Retina (tissue), 1 donor: Measurements from ENCODE around the gene TBX15.
"Not testable (repeated sequence)": the region's sequence is repeated elsewhere in the genome, so short reads cannot be mapped to it uniquely, and the experiment has no call there.

ENCODE experiments used
- DNase-seq: peaks from one replicate; pipeline ENCODE4 v3.0.0-alpha.2; 2016

TBX15 gene

DNA sequence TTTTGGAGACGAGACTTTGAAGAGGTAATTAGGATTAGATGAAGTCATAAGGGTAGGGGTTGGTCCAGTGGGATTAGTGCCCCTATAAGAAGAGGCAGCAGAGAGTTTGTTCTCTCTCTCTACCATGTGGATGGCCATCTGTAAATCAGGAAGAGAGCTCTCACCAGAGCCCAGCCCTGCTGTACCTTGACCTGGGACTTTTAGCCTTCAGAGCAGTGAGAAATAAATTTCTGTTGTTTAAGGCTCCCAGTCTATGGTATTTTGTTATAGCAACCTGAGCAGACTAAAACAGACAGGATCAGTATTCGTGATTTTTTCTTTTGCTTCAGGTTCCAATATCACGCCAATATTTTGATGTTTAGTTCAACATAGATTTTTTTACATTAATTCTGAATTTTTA lies 30.0 kb downstream of the TBX15 start:
- no peak for DNase-seq

DNA sequence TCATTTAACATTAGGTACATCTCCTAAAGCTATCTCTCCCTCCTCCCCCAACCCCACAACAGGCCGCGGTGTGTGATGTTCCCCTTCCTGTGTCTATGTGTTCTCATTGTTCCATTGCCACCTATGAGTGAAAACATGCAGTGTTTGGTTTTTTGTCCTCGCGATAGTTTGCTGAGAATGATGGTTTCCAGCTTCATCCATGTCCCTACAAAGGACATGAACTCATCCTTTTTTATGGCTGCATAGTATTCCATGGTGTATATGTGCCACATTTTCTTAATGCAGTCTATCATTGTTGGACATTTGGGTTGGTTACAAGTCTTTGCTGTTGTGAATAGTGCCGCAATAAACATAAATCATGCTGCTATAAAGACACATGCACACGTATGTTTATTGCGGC lies 30.6 kb downstream of the TBX15 start:
- not testable (repeated sequence) for DNase-seq

DNA sequence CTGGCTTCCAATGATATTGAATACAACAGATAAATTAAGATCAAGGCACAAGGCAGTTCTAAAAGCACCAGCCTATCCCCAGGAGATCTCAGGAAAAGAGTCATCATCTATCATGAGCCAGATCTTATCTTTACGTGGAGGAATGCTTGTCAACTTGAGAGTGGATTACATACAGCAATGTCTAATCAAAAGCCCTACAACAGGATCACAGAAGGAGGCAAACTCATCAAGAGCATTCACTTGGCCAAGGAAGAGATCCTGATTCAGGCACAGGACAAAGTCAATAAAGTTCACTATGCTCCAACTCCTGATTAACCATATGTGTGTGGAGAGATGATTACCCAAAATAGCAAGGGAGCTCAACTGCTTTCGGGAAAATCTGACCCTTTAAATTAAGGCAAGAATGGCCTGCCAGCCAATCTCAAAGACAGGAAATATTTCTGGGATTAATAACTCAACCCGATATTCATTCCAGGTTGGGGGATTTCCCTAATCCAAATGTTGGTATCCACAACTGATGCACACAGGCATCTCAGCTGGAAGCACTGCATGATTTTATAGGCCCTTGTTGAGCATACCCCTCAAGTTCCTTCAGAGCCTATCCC lies 33.7 kb downstream of the TBX15 start:
- no peak for DNase-seq

DNA sequence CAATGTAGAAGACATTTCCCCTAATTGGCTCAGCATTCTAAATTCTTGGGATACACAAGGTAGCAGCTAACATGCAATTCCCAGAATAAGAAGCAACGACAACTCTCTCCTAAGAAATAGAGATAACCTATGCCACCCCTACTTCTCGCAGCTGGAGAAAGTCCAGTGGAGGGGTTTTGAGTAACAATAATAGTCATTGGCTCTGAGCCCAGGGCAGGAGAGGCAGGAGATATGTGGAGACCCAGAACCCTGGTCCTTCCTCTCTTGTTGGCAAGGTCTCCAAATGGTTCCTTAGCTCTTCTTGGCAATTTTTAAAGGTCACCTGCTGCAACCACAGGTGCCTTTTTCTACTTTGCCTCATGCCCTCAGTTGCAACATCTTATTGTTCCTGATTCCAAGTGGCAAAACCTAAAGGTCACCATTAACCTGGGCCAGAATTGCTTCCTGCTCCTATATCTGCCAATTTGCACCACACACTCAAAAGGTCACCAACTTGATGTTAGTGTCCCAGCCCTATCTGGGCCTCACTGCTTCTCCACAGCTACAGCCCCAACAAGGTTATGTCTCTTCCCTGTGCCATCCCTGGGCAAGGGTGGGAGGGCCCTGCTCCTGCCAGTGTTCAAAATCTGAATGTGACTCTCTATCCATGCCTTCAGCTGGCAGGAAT lies 36.7 kb downstream of the TBX15 start:
- DNase-seq = no peak

DNA sequence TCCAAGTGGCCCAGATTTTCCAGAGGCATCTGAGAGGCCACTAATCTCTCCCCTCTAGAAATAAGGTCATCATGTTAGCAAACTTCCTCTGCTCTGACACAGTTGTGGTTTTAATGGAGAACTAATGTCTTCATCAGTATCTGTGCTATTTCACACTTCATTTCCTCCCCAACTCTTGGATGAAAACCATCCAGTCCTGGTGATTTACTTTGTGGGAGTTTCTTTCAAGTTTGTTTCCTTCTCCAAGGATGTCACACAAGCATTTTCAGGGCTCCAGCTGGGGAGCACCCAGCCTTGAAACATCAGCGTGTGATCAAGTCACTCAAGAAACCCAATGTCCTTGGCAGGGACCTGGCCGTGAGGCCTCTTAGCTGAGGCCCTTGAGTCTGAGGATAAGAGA lies 38.8 kb downstream of the TBX15 start:
- no peak for DNase-seq

DNA sequence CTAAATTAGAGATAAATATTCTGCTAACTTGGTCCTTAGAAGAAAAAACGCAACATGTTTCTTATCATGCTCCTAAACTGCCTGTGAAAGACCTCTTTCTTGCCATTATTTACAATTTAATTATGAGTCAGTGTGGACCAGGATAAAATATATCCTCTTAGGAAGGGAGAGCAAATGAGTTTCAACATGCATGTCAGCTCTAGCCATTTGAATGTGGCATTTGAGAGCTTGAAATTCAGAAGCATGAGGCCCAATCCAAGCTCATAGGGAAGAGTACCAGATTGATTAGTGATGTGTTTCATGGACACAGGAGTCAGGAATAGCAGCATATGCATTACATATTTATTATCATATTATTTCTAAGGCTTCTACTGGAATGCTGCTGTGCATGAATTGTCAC lies 39.3 kb downstream of the TBX15 start:
- DNase-seq = no peak

DNA sequence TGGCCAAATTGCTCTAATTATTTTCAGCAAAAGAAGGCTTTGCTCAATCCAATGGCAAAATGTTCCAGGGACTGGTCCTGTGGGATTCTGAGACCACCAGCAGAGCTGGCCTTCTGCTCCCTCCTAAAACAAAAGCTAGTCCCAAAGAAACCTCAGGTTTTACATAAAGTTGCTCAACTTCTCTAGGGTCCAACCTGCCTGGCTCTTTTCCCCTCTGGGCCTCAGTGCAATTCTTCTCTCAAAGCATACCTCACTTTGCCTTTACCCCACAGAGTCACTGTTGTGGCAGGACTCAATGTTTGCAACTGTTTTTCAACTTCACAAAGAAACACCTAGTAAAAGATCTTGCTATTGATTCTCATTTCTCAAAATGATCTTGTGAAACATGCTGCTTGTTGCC lies 39.8 kb downstream of the TBX15 start:
- no peak for DNase-seq

DNA sequence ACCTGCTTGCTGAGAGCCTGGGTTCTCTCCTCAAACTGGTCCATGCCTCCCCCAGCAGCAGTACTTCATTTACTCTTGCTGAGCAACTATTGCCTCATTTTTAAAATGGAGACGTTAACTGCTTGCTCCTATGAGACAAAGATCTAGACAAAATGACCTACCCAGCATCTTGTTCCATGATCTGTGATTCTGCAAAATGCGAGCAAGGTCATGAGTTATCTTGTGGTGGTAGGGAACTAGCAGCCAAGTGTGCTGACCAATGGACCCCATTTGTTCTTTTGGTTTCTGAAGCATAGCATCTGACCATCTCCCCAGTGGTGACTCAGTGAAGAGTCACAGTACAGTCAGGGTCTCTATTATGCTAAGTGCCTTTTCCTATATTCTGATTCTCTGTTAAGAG lies 40.4 kb downstream of the TBX15 start:
- no peak for DNase-seq

DNA sequence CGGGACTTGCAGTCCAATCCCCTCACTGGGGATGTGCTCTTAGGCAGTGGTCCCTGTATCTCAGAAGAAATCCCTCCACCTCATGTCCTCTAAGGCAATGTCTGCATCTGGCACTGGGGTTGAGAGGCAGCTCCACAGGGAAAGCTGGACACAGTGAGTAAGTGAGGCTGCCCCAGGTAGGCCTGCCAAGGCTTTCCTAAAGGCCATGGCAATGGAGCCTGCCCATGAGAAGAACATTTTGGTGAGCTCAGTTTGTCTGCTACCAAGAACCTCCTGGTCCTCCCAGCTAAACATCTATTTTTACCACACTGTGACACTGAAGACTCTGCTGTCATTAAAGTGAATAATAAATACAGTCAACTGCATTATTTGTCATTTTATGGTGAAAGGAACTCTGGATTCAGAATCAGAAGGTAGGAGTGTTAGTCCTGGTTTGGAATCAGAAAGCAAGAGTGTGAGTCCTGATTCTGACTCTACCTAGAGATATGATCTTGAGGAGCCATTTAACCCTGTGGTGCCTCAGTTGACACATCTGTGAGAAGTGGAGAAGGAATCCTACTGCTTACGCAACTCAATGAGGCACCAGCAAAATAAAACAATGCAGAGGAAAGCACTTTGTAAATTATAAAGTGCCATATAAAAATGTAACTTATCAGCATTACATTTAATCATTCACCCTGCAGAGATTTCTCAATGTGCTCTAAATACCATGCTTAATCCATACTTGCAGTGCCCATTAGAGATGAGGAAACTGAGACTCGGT lies 41.0 kb downstream of the TBX15 start:
- DNase-seq = no peak

DNA sequence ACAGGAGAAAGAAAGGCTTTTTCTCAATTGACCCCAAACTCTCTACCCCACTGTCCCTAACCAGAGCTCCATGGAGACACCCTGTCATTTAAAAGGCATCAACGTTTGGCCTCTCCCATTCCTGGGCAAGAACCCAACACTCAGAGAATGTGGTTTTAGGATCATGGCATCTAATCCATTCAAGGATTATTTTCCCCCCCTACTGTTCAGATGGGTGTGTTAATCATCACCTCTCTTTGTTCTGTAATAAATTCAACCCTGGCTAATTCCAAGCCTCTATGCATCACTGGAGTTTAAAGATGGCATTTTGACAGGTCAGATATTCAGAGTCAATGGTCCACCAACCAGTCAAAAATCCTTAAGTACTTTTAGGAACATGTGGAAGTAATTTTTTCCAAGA lies 42.7 kb downstream of the TBX15 start:
- no peak for DNase-seq

DNA sequence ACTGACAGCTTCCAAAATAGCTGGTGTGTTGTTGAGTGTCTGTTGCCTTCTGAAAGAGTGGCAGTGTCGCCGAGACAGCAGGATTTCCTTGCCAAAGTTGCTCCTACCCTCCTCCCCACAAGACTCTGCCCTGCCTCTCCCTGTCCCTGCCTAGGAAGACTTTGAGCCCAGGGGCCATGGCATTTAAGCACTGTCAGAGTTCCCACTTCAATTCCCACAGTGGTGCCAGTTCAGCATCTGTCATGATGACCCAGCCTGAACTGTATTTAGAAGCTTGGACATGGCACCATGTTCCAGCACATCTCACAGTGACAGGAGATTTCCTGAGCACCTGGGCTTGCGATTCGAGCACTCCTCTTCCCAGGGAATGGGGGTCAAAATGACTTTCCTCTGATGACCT lies 43.6 kb downstream of the TBX15 start:
- DNase-seq = no peak

DNA sequence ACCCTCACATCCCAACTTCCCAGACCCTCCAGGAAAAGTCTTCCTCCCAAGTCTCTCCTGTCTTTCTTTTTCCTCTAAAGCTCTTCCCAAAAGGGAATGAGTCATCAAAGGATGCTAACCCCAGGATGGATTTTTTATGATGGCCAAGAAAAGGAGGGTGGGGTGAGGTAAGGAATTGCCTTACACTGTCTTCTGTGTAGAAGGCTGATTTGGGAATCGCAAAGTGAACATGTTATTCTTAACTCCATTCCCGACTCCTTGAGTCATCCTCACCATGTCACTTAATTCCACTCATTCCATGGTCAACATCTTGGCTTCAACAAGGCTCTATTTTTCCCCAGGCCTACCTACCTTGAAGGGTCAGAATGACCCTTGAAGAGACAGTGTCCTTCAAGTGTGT lies 44.0 kb downstream of the TBX15 start:
- no peak for DNase-seq

DNA sequence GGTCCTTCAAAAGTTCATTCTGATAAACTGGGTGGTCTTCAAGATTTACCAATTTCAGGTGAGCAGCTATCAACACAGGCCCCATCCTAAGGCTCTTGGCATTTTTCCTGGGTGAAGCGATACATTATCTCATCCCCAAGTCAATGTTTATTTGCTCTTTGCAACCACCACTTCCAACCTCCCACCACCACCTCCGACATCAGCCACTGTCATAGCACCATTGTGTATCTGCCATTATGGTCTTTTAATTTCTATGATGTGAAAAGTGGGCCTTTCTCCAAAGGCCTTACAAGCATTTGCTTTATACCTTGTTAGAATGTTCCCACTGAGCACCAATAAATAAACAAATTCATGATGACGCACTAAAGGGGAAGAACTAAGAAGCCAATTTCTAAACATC lies 47.2 kb downstream of the TBX15 start:
- no peak for DNase-seq

DNA sequence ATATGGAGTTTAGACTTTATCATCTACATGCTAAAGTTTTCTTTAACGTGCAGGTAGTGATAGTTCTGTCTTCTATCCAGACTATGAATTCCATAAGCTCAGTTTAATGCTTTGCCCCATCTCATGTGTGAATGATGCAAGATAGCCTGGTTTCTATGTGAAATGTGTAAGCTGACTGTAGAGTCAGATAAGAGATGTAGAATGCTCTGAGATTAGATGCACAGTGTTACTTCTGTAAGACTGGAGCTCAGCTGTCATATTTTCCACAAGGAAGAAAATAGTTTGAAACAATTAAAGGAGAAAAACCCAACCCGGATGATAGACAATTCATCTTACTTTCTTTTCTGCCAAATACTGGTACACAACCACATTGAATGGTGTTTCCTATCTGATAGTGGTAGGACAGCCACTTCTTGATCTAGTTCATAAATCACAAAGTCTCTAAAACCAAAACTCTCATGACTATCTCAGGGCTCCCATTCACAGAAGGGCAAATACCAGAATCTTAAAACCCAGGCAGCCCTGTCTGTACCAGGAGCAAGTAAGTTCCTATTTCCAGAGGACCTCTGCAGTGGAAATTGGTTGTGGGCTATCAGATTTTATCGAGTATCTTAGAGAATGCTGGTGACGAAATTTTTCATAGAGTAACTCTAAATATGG lies 50.6 kb downstream of the TBX15 start:
- DNase-seq = no peak

DNA sequence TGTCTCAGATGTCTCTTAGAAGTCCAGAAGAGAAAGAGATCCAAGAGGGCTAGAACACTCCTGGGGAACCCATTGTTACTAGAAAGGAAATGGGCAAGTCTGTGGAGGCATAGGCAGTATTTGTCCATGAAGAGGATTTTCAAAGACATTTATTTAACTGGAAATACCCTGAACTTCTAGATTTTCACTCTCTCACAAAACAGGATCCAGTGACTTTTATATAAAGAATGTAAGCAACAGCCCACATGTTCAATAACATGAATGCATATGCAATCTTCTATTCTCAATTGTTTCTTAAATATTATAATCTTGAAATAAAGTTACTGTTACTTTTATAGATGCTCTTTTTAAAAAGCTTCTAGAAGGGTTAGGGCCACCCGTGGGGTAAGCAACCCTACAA lies 53.4 kb downstream of the TBX15 start:
- no peak for DNase-seq

DNA sequence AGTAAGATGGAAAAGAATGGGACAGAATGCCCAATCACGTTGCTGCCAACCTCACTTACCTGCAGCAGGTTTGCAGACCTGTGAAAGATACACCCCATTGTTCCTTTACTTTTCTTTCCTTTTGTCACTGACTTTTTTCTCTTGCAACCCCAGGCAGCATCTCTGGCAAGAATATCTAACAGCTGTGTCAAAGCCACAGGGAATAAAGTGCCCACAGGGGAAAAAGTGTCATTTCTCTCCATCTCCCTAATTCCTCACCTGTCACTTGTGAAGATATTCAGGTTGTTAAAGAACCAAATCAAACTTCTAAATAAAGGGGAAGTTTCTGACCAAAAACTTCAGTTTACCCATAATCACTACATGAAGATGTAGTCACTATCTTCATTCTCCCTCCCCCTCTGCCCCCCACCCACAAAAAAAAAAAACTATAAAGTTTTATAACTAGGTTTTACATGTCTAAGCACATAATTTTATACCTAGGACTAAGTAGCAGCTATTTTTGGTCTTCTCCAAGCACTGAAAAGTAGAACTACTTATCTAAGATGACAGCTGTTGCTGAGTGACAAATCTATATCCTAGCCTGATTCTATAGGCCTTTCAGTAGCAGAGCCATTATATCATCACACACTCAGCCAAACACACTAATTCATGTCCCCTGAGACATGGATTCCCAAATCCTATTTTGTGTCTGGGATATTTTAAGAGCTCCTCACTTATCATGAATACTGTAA lies 54.9 kb downstream of the TBX15 start:
- no peak for DNase-seq

DNA sequence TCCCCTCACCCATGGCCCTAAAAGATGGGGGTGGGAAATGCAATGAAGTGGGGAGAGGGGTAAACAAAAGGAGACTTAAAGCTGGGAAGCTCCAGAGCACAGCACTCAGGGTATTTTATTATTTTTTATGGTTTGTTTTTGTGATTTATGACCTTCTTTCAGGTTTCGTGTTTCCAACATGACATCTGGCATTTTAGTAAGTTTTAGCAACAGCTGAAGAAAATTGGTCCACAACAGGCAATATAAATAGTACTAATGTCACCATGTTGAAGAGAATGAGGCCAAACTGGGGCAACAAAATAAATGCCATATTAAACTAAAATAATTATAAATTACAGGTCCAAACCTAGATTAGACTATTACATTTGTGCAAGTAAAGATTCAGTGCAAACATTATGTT lies 56.3 kb downstream of the TBX15 start:
- no peak for DNase-seq

DNA sequence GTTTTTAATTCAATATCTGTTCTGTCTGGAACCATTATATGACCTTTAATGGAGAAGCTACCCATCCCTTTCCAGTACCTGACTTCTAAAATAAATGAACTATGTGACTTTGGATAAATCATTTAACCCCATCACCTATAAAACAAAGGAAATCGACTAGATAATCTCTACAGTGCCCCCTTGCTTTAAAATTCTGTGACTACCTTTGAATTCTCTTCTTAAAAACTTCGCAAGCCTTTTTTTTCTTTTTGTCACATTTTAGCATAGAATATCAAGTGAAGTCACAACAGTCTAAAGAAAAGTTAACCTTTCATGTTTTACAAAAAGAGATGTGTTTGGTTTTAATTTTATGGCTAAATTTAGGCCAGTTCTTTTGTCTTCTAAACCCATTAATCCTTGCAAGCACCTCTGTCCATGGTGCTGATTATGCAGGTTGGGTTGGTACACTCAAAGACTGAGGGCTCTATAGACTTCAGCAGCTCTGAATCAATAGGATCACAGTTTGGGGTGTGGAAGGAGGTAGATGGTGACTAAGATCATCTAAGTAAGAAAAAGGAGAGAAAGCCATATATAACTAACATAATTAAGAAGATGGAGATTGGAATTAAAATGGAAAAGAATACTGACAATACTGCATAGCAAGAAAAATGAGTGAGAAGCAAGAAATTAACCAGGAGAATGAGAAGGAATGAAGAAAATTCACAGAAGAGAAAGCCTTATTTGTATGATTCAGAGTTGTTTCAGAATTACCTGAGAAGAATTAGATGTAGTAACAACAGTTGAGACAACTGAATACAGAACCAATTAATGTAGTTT lies 59.2 kb downstream of the TBX15 start:
- DNase-seq = no peak

DNA sequence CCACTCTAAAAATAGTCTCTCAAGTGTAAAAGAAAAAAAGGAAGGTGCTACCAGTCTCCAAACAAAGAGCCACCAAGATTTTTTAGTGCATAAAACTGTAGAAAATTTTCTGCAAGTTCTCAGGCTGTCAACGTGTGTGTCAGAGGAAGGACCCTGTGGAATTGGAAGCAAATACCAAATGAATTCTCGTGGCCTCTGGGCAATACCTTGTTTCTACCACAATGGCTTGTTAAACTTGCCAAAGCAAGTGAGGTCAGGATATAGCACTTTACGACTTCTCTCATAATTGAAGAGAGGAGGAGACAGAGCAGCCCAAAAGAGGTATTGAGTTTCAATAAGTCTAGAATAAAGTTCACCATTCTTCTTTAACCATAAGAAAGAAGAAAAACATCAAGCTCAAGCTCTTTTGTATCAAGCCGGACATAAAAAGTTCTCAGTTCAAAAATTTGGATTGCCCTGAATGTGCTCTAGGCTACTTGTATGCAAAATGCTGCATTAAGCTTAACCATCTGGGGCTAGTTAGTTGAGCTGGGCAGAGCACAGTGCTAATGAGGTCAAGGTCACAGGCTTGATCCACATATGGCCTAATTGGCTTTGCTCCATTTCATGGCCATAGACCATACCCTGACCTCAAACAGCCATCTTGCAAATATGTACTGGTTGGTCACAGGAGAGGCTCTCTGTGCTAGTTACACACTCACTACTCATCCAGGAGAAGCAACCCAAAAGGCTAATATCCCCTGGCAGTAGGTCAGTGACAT lies 60.5 kb downstream of the TBX15 start:
- no peak for DNase-seq

DNA sequence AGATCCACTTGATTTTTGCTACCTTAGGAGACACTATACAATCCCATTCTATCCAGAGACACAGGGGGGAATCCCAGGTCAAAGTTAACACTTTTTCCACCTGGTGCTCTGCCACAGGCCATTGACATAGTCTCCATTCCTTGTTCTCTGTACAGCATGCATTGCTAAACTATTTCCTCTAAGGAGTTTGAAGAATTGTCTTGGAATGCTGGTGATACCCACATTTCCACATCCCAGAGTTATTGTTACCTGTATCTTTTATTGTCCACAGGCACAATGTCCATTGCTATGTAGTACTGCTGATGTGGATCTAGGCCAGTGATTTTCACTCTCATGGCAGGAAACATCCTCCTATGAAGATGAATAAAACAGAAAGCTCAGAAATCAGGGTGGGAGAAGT lies 61.9 kb downstream of the TBX15 start:
- no peak for DNase-seq

DNA sequence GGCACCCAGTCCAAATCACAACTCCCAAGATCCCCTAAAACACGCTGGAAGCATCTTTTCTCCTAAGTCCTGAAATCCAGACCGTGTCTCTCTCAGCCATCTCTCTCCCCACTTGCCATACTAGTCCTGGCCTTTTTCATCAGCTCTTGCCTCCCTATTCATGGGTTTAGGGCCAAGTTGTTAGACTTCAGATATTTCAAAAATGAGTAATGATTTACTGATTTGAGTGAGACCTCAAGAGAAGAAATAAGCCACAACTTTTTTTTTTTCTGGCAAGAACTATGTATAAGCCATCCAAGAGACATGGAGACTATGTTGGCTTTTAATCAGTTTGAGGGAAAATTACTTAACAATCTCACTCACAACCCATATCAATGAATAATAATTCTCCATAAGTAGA lies 62.5 kb downstream of the TBX15 start:
- DNase-seq = no peak

DNA sequence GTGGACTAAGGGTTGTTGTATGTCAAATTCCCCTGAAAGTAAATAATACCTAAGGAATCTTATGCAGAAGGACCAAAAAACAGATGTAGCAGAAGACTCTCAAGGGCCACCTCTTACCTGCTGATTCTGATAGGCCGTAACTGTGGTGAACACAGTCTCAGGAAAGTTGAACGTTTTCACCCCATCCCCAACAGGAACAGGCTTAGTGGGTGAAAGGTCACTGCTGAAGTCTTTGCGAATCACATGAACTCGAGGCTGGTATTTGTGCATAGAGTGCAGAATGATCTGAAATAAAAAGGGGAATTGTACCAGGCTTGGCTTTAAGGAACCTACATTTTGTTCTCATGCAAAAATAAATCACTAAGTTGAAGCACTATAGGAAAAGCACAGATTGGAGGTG lies 64.8 kb downstream of the TBX15 start:
- DNase-seq = no peak
